NCI-H748 (cell line): Measurements from ENCODE around the gene FNIP1.
"Not testable (repeated sequence)": the region's sequence is repeated elsewhere in the genome, so short reads cannot be mapped to it uniquely, and the experiment has no call there.

Experiments
- DNase-seq: peaks from one replicate; lab custom pipeline; 2025; ENCODE audit not compliant: unreplicated experiment; lab: John Stamatoyannopoulos, UW

Gene FNIP1

GRCh38 chr5:131787736-131788135 is 9.1 kb downstream of the FNIP1 start:
- no peak for DNase-seq

- DNase-seq, result no peak
Measured at GRCh38 chr5:131786900-131787692, 9.7 kb downstream of the FNIP1 start.

GRCh38 chr5:131786036-131786435 is 10.8 kb downstream of the FNIP1 start:
- DNase-seq, result no peak

- no peak for DNase-seq
Measured at GRCh38 chr5:131783874-131784273, 12.9 kb downstream of the FNIP1 start.

GRCh38 chr5:131783357-131783756 is 13.5 kb downstream of the FNIP1 start:
- DNase-seq, result no peak

GRCh38 chr5:131782717-131783116 is 14.1 kb downstream of the FNIP1 start:
- DNase-seq, result no peak

GRCh38 chr5:131778141-131778540 is 18.7 kb downstream of the FNIP1 start:
- DNase-seq, result not testable (repeated sequence)

- DNase-seq, result no peak
Measured at GRCh38 chr5:131776450-131776849, 20.4 kb downstream of the FNIP1 start.

GRCh38 chr5:131774652-131775367 is 22.0 kb downstream of the FNIP1 start:
- DNase-seq, result no peak

GRCh38 chr5:131773805-131774204 is 23.0 kb downstream of the FNIP1 start:
- no peak for DNase-seq

- no peak for DNase-seq
Measured at GRCh38 chr5:131771692-131772091, 25.1 kb downstream of the FNIP1 start.

- no peak for DNase-seq
Measured at GRCh38 chr5:131769961-131770360, 26.9 kb downstream of the FNIP1 start.

- DNase-seq, result no peak
Measured at GRCh38 chr5:131769336-131769735, 27.5 kb downstream of the FNIP1 start.

GRCh38 chr5:131767891-131768290 is 28.9 kb downstream of the FNIP1 start:
- DNase-seq, result no peak

- no peak for DNase-seq
Measured at GRCh38 chr5:131766689-131767088, 30.1 kb downstream of the FNIP1 start.

GRCh38 chr5:131765261-131765660 is 31.6 kb downstream of the FNIP1 start:
- DNase-seq, result no peak

GRCh38 chr5:131763968-131764367 is 32.8 kb downstream of the FNIP1 start:
- no peak for DNase-seq

- DNase-seq, result no peak
Measured at GRCh38 chr5:131760793-131761192, 36.0 kb downstream of the FNIP1 start.

GRCh38 chr5:131759704-131760103 is 37.1 kb downstream of the FNIP1 start:
- DNase-seq, result no peak

- DNase-seq, result no peak
Measured at GRCh38 chr5:131758520-131758900, 38.3 kb downstream of the FNIP1 start.

- DNase-seq, result no peak
Measured at GRCh38 chr5:131757830-131758519, 38.8 kb downstream of the FNIP1 start.

GRCh38 chr5:131756942-131757341 is 39.9 kb downstream of the FNIP1 start:
- DNase-seq, result no peak
